Right ventricle myocardium inferior (tissue), 1 donor: ENCODE measurements around the gene PHF19. TPM values are rescaled to one million over a fixed set of nuclear protein-coding genes. Genes with fewer than 3 reads are reported as not detected.

Source experiments
- ATAC-seq: fragments of 200-7000 bp; cut with Tn5 transposase; one replicate; pipeline ENCODE4 v1.9.1; 2020; ENCODE audit warnings: mild to moderate bottlenecking, moderate library complexity
- DNase-seq: peaks from one replicate; pipeline ENCODE4 v3.0.0; 2021; ENCODE audit errors: missing footprints
- intact Hi-C: fragments of 100-400 bp; cut with DNase I; formaldehyde crosslinking; loops from one replicate; pipeline ENCODE4 v1.11.0; 2022
- long read RNA-seq: library from polyadenylated mRNA; unstranded; transcript quantifications from one replicate; pipeline ENCODE4 v2.0.0, GENCODE V29; 2021
- total RNA-seq: library from RNA; stranded (reverse); fragmentation: NEBNext Ultra II Directional; extraction: Animal tissue kit (Norgen Biotek cat#: 25700); gene quantifications from one replicate; pipeline ENCODE4 v1.2.1, GENCODE V29; 2021
- donor health status: DM: no; HTN: yes; CAD: no; lungs with severe emphysema.

Gene PHF19
- total RNA-seq, result 13.2 TPM
- long read RNA-seq, partial matches to known transcripts, result 1 of 5 reads
- long read RNA-seq, other reads (novel, unspliced or antisense), result 2 of 5 reads

DNA sequence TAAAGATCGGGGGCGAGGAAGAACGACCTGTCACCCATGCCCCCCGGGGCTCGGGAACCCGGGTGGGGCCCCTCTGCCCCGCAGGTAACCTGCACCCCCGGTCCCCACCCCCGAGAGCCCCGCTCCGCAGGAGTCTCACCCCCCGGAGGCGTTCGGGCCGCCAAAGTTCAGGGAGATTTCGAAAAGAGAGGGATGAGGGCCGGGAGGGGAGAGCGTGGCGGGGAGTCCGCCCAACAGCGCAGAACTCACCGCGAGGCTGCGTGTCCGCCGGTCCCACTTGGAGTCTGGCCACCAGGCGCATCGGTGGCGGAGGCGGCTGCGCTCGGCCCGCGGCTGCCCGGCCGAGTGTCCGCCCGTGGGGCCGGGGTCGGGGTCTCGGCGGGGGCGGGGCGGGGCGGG lies at the start of gene PHF19:
TSS of gene PHF19 (minus strand) at position 347 of the 399 bp plus-strand sequence. CDS start 2,447 bp downstream, outside the sequence.
- peak; percentile 30 for ATAC-seq
- intact Hi-C loops, result no loop called here
- DNase-seq, result peak; percentile 76

- no peak for ATAC-seq
- intact Hi-C loops, result loop anchor here (5.0 kb wide), 1 partner anchor 134 kb away; the partner anchor contains the start of gene FBXW2
- no peak for DNase-seq
These were observed 49.5 kb upstream of the PHF19 start, which contains the start of gene TRAF1 for GRCh38 chr9:120926397-120926928. Gene TRAF1 (minus strand): TSS chr9:120926796. CDS start chr9:120926075, 721 bp downstream.

- peak; percentile 15 for ATAC-seq
- DNase-seq, result no peak
- intact Hi-C loops, result loop anchor here (5.0 kb wide), 1 partner anchor 133 kb away; the partner anchor contains the start of gene FBXW2
These were observed 48.8 kb upstream of the PHF19 start for GRCh38 chr9:120925535-120926396.

DNA sequence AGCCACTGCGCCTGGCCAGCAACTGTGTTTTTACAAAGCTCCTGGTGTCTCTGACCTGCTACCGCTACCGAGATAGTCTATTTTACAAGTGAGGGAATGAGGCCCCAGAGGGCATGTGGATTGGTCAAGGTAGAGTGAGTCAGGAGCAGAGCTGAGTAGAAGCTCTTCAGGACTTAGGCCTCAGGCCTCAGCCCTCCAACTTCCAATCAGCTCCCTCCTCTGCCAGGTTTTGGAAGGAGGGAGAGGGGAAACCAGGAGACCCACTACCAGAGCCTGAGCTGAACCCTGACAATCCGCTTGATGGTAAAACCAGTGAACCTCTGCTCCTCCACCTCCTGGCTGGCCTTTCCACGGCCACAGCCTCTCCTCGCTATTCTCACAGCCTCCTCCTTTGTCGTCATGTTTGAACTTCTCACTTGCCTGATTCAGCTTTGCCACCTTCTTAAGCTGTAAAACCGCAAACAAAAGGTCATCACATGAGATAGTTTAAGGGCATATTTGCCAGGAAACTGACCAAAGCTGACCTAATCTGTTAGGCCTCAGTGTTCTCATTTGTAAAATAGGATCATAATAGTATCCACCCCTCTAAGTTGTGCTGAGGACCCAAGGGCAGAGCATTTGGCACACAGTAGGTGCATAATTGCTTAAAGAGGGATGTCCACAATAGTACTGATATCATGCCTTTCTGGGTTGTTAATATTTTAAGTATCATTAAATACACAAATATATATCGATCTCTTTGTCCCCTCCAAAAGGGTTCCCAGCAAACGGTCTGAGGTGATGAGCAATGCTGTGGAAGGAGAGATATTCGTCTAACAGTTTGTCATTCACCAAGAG lies 47.9 kb upstream of the PHF19 start:
- no peak for DNase-seq
- intact Hi-C loops, result loop anchor here (5.0 kb wide), 1 partner anchor 133 kb away; the partner anchor contains the start of gene FBXW2
- ATAC-seq, result no peak

- no peak for ATAC-seq
- intact Hi-C loops, result no loop called here
These were observed 46.8 kb upstream of the PHF19 start for GRCh38 chr9:120923620-120924328.

GRCh38 chr9:120922404-120923195 lies 45.6 kb upstream of the PHF19 start:
- intact Hi-C loops, result no loop called here

More at GRCh38 chr9:120923620-120924328, 46.8 kb upstream of the PHF19 start:
- DNase-seq, result no peak

DNA sequence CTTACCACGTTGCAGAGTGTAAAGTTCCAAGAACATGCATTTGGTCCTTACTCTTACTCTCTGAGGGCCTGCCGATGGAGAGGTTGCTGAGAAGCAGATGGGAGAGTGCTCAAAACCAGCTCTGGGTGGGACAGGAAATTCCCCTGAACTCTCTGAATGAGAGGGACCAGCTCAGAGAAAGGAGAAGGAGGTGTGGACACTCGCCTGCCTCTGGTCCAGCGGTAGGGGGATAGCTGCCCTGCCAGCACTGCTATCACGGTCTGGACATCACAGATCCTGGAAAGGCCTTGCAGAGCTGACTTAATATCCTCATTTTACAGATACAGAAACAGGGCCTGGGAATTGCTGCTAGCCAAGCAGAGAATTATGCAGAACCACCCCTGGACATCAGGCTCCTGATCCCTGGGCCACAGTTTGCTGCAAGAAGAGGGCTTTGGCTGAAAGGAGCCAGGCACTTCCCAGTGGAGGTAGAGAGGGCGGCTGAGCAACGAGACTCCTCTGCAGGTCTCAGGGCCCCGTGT lies 44.7 kb upstream of the PHF19 start:
- DNase-seq (no peak), ATAC-seq (peak; percentile 30)
- intact Hi-C loops, result no loop called here

More at GRCh38 chr9:120922404-120923195, 45.6 kb upstream of the PHF19 start:
- ATAC-seq (no peak), DNase-seq (no peak)

DNA sequence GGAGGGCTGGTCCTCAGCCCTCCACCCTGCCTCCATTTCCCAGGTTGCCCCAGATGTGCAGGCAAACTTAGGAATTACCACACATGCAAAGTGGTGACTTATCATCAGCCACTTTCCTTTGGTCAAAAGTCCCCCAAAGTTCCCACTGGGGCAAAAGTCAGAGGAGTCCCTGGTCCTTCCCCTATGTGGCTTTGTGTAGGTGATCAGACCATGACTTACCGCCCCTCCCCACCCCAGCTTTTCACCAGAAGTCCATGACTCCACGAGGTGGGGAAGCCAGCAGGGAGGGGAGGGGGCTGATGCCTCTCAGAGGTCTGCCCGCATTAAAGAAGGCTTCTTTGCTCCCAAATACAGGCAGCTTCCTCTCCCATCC lies 43.8 kb upstream of the PHF19 start:
- intact Hi-C loops, result no loop called here
- no peak for ATAC-seq

GRCh38 chr9:120919843-120920805 lies 43.1 kb upstream of the PHF19 start:
- intact Hi-C loops, result loop anchor here (2.0 kb wide), 1 partner anchor 25 kb away; no protein-coding TSS in a partner anchor
- ATAC-seq (peak; percentile 89), DNase-seq (no peak)

More for the DNA sequence above, 43.8 kb upstream of the PHF19 start:
- DNase-seq, result no peak

GRCh38 chr9:120918931-120919842 lies 42.2 kb upstream of the PHF19 start:
- DNase-seq (no peak), ATAC-seq (peak; percentile 33)
- intact Hi-C loops, result loop anchor here (2.0 kb wide), 1 partner anchor 24 kb away; no protein-coding TSS in a partner anchor

DNA sequence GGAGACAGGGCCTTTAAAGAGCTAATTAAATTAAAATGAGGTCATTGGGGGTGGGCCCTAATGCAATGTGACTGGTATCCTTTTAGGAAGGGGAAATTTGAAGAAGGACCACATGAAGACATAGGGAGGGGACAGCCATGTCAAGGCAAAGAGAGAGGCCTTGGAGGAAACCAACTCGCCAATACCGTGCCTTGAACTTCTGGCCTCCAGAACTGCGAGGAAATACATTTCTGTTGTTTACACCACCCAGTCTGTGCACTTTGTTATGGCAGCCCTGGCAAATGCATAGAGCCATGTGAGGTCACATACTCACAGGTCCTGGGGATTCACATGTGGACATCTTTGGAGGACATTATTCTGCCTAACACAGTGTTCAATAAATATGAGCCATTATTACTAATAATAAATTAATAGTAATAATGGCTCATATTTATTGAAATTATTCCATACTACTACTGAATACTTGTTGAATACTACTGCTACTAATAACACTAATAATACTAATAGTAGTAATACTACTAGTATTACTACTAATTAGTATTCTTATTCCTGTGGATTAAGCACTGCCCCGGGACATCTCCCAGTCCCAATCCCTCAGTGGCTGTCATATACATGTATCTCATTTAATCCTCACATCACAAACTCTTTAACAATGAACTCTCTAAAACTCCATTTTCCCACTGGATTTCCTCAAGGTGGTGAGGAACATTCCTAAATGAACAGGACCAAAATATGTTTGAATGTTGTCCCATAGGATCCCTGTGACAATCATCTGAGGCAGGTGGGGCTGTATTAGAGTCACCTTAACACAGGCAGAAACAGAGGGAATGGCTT lies 41.2 kb upstream of the PHF19 start:
- intact Hi-C loops, result loop anchor here (2.0 kb wide), 1 partner anchor 23 kb away; no protein-coding TSS in a partner anchor
- DNase-seq (no peak), ATAC-seq (no peak)

DNA sequence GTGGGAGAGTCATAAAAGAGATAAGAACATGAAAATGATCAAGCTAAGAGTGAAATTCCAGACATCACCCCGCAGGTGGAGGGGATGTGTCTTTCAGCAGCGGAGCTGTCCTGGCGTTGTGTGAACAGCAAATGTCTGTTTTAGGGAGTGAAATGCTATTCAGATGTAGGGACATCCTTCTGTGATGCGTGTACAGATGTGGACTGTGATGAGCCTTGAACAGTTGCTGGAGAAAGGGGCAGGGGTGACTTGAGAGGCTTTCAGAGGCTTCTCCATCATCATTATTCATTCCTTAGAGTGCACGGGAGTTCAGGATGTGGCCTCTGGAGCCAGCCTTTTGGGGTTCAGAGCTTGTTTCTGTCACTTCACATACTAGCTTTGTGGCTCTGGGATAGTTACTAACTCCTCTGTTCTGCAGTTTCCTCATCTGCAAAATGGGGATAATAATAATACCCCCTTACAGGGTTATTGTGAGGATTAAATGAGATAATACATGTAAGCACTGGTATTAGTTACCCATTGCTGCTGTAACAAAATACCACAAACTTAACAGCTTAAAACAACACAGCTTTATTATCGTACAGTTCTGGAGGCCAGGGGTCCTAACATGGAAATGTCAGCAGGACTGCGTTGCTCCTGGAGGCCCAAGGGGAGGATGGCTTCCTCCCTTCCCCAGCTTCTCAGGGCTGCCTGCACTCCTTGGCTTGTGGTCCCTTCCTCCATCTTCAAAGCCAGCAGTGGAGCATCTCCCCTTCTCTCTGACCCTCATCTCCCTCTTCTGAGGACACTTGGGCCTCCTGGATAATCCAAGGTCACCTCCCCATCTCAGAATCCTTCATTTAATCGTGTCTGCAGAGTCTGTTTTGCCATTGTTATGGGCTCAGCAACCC lies 40.2 kb upstream of the PHF19 start:
- ATAC-seq (no peak), DNase-seq (no peak)
- intact Hi-C loops, result no loop called here

DNA sequence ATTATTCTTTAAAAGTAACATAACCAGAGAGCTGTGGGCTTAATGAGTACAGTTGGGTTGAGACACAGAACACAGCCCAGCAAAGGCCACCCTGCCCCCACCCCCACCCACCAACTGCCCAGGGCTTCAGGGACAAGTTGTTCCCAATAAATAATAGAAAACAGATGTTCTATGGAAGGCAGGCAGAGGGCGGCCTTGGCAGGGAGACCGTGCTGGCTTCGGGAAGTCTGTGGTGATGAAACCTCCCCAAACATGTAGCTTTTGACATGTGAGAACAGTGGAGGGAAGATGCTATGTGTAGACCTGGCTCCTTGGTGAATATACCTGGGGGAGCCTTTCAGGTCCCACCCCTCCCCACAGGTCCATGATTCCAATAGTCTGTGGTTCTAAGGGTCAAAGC lies 39.6 kb upstream of the PHF19 start:
- ATAC-seq (peak; percentile 50), DNase-seq (peak; percentile 74)
- intact Hi-C loops, result no loop called here
